Stimulated activated CD8-positive, alpha-beta memory T cell treated with anti-CD3 and anti-CD28 coated beads, Interleukin-4, amount 100 ng/mL, for 4 hours (primary cell): ENCODE measurements around the gene KIAA0753.
"Not testable (repeated sequence)": the region's sequence is repeated elsewhere in the genome, so short reads cannot be mapped to it uniquely, and the experiment has no call there.

Experiments used
- DNase-seq, 2 donors: peaks; one replicate each; pipeline ENCODE4 v3.0.0-alpha.2; 2020; ENCODE audit warnings: low read depth in 2 of 2, low spot score in 1 of 2

The KIAA0753 gene

GRCh38 chr17:6668727-6669425 is 28.4 kb upstream of the KIAA0753 start:
- no peak for DNase-seq

DNA sequence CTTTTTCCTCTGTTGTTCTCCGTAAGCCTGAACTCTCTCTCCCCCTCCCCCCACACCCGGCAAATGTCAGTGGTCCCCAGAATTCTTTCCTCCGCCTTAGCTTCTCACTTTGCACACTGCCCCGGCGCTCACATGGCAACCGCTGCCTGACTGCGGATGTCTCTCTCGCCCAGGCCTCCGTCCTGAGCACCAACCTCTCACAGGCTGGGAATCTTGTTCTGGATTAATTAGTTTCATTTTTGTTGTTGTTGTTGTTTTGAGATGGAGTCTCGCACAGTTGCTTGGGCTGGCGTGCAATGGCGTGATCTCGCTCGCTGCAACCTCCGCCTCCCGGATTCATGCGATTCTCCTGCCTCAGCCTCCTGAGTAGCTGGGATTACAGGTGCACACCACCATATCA is 27.7 kb upstream of the KIAA0753 start:
- DNase-seq, result no peak

GRCh38 chr17:6667516-6667915 is 27.0 kb upstream of the KIAA0753 start:
- no peak for DNase-seq

DNA sequence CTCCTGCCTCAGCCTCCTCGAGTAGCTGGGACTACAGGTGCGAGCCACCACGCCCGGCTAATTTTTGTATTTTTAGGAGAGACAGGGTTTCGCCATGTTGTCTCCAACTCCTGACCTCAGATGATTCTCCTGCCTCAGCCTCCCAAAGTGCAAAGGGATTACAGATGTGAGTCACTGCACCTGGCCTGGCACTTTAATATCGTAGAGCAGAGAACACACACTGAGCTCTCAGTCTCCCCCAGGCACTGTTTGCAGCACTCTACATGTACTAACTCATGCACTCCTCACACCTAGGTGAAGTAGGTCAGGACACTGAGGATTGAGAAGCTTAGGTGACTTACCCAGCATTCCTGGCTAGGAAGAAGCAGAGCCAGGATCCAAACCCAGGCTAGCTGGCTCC is 26.0 kb upstream of the KIAA0753 start:
- DNase-seq, result no peak

- peak in 1 of 2 donors; percentile 11 for DNase-seq
Measured at GRCh38 chr17:6666077-6666521, 25.6 kb upstream of the KIAA0753 start.

DNA sequence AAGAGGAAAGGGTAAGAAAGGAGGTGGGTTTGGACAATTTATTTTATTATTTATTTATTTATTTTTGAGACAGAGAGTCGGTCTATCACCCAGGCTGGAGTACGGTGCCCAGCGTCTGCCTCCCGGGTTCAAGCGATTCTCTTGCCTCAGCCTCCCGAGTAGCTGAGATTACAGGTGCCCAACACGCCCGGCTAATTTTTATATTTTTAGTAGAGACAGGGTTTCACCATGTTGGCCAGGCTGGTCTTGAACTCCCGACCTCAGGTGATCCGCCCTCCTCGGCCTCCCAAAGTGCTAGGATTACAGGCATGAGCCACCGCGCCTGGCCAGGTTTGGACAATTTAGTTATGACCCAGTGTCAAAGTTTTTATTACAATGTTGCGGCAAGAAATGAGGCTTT is 22.7 kb upstream of the KIAA0753 start:
- not testable (repeated sequence) for DNase-seq

DNA sequence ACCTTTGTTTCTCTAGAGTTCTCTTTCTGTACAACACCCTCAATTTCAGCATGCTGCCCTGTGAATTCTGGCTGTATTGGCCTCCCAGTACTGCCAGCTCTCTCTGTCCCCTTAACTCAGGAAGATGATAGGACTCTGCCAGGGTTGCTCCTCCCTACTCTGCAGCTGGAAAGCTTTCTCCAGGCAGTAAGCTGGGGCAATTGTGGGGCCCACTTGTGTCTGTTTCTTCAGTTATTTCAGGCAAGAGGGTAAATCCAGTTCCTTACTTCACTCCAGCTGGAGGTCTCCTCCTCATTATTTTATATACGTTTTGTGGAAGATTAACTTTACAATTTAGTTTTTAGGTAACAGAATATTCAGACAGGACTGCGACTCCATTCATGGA is 20.9 kb upstream of the KIAA0753 start:
- no peak for DNase-seq

DNA sequence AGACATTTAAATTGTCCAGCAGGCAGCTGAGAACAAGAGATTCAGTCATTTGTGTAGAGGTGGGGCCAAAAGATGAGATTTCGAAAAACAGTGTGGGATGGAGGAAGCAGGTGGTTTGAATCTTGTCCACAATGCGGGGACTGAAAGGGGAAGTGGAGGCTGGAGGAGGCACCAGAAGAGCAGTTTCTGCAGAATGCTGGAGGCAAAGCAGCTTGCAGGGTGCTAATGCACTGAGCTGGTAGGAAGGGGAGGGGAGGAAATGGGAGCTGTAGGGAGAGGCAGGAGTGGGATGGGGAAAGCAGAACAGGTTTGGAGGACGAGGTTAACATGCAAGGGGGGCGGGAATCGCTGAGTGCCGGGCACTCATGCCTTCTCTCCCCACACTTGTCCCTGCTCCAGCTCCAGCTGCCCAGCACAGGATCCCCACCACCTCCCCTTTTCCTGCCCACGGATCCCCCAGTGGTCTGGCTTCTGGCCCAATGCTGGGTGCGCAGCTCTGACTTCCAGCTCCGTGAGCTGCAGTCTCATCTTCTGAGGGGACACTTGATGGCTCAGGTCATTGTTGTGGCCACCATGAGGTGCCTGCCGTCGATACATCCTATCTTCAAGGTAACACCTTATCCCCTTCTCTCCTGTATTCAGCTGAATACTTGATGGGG is 20.4 kb upstream of the KIAA0753 start:
- DNase-seq, result no peak

GRCh38 chr17:6660101-6660500 is 19.6 kb upstream of the KIAA0753 start:
- no peak for DNase-seq

DNA sequence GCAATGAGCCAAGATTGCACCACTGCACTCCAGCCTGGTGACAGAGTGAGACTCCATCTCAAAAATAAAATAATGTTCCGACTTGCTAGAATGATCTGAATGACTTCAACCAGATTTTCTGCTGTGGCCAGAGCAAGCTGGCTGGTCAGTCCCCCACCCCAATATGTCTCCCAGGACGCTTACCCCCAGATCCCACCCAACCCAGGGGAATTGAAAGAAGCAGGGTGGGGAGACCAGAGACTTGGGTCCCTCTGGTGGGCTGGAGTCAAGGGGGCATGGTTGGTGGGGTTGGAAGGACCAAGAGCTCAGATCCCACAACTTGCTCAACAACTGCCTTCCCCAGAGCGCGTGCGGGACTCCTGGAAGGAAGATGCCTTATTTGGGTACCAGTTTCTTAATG is 17.9 kb upstream of the KIAA0753 start:
- not testable (repeated sequence) for DNase-seq

DNA sequence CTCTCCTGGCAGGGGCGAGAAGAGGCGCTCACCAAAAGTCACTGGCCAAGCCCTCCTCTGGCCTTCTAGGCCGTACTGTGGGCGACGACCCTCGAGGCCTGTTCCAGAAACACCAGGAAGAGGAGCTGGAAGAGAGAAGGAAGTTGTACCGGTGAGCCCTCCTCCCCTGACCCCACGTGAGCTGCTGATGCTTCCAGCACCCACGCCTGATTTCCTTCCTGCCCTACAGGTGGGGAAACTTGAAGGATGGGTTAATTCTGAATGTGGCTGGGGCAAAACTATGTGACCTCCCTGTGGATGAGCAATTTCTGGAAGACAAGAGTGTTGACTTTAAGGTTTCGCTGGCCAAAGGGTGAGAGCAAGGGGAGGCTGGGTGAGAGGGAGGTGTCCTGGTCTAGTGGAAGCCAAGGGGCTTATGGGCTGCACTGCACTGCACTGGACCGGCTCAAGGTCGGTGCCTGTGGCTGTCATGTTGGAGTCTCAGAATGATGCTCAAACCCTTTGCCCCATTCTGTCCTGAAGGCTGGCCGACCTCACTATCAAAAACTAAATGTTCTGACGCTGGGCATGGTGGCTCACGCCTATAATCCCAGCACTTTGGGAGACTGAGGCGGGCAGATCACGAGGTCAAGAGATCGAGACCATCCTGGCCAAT is 17.2 kb upstream of the KIAA0753 start:
- no peak for DNase-seq

GRCh38 chr17:6656797-6657632 is 16.5 kb upstream of the KIAA0753 start:
- not testable (repeated sequence) for DNase-seq

DNA sequence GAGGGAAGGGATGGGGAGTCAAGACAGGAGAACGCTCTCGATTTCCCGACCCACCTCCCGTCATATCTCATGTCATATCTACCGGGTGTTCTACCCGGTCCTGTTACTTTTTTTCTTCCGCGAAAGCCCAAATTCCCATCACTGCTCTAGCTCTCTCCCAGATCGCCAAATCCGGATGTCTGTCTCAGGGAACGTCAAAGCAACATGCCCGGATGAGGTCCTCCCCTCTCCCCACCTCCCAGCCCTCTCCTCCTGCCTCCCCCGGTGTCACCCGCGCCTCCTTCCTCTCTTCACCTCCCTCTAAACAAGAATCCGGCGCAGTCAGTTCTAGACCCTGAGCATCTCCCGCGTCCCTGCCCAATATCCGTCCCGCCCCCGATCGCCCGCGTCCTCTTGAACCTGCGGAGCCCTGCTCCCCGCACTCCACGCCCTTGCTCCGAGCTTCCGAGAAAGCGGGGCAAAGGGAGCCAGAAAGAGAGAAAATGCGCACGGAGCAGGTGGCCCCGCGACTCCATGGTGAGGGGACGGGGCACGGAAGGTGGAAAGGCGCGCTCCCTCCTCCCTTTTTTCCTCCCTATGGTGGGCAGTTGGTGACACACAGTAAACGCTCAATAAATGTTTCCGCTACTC is 15.3 kb upstream of the KIAA0753 start:
- not testable (repeated sequence) for DNase-seq

- no peak for DNase-seq
Measured at GRCh38 chr17:6654841-6655731, 14.6 kb upstream of the KIAA0753 start.

DNA sequence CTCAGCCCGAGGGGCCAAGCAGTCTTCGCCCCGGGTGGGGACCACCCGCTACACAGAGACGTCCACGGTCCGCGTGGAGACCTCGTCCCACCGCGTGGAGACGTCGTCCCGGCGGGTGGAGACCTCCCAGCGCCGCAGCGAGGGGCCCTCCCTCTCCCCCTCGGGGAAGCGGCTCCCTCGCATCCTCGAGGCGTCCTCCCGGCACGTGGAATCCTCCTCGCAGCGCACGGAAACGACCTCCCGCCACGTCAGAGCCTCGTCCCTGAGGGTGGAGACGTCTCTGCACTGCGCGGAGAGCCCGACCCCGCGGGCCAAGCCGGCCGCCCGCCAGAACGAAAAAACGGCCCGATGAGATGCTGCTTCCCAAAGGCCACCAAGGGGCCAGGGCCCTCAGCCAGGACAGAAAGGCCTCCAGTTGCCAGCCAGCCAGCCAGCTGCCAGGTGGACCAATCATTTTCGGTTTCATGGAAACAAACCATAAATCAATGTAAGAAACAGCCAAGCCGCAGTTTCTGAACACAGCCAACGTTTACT is 11.5 kb upstream of the KIAA0753 start:
- no peak for DNase-seq

GRCh38 chr17:6651354-6651918 is 10.9 kb upstream of the KIAA0753 start, which contains the start of the genes C17orf100 and MED31:
C17orf100 (plus strand) TSS chr17:6651762; CDS start chr17:6651914, 152 bp downstream.
MED31 (minus strand) TSS chr17:6651605; CDS start chr17:6651528, 77 bp downstream.
- peak; percentile 83 to 87 for DNase-seq

GRCh38 chr17:6648181-6648580 is 7.7 kb upstream of the KIAA0753 start:
- no peak for DNase-seq

GRCh38 chr17:6643451-6644125 is 3.1 kb upstream of the KIAA0753 start:
- no peak for DNase-seq

DNA sequence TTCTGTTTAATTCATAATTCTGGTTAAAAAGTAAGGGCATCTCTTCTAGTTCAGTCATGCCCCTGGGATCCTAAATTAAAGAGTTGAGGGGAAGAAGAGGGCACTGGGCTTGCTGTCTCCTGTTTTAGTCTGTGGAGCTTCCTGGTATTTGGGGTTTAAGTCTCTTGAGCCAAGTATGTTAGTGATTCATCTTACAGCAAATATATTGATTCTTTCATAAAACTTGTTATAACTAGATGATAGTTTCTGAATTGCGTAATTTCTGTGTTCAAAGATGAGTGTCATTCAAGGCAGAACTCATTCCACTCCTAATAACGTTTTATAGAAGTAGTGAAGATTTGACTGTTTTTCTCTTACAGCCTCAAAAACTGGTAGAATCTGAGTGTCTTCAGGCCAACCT is 2.1 kb upstream of the KIAA0753 start:
- DNase-seq, result no peak
